HepG2 (cell line): ENCODE data around the gene NHSL1. TPM values are rescaled to one million over a fixed set of nuclear protein-coding genes. Genes with fewer than 3 reads are reported as not detected.

Experiments used
- BRCA1 ChIP-seq: sonication (generic); formaldehyde crosslinking; IDR thresholded peaks from 2 replicates; pipeline ENCODE4 v1.4.0; 2020; ENCODE audit warnings: missing genetic modification reagents
- CCDC6 ChIP-seq: sonication (generic); formaldehyde crosslinking; IDR thresholded peaks from 2 replicates; pipeline ENCODE4 v1.8.1; 2022; ENCODE audit warnings: mild to moderate bottlenecking, missing genetic modification reagents, moderate library complexity
- CEBPG ChIP-seq: IDR thresholded peaks from 2 replicates; pipeline ENCODE4 v1.6.1; 2016
- KAT8 ChIP-seq: IDR thresholded peaks from 2 replicates; pipeline ENCODE4 v1.6.1; 2016; ENCODE audit warnings: missing genetic modification reagents, missing compliant biosample characterization
- NFYC ChIP-seq: IDR thresholded peaks from 2 replicates; pipeline ENCODE4 v1.6.1; 2016; ENCODE audit warnings: missing genetic modification reagents, missing compliant biosample characterization
- POLR2G ChIP-seq: fragments of 200-400 bp; formaldehyde crosslinking; IDR thresholded peaks from 2 replicates; pipeline ENCODE4 v1.6.1; 2018; ENCODE audit warnings: mild to moderate bottlenecking, low read depth, low read length, moderate library complexity
- SAFB2 ChIP-seq: sonication (generic); formaldehyde crosslinking; IDR thresholded peaks from 2 replicates; pipeline ENCODE4 v1.5.1; 2020; ENCODE audit warnings: missing genetic modification reagents, low read depth, mild to moderate bottlenecking, borderline replicate concordance
- STAG1 ChIP-seq: sonication (generic); formaldehyde crosslinking; IDR thresholded peaks from 2 replicates; pipeline ENCODE4 v1.4.0; 2020; ENCODE audit warnings: missing genetic modification reagents
- YEATS2 ChIP-seq: sonication (generic); formaldehyde crosslinking; IDR thresholded peaks from 2 replicates; pipeline ENCODE4 v1.4.0; 2020; ENCODE audit warnings: missing genetic modification reagents, borderline replicate concordance
- ZFY ChIP-seq: sonication (generic); formaldehyde crosslinking; IDR thresholded peaks from 2 replicates; pipeline ENCODE4 v1.4.0; 2020; ENCODE audit warnings: missing genetic modification reagents
- ZNF10 ChIP-seq: sonication (generic); formaldehyde crosslinking; IDR thresholded peaks from 2 replicates; pipeline ENCODE4 v1.4.0; 2020; ENCODE audit warnings: mild to moderate bottlenecking, low read depth, missing genetic modification reagents, borderline replicate concordance
- ZNF260 ChIP-seq: sonication (generic); formaldehyde crosslinking; IDR thresholded peaks from 2 replicates; pipeline ENCODE4 v1.4.0; 2020; ENCODE audit warnings: missing genetic modification reagents, low read depth, mild to moderate bottlenecking, borderline replicate concordance
- ZNF441 ChIP-seq: sonication (generic); formaldehyde crosslinking; IDR thresholded peaks from 2 replicates; pipeline ENCODE4 v1.7.0; 2021; ENCODE audit warnings: missing genetic modification reagents, borderline replicate concordance
- ZNF563 ChIP-seq: sonication (generic); formaldehyde crosslinking; IDR thresholded peaks from 2 replicates; pipeline ENCODE4 v1.8.0; 2022; ENCODE audit warnings: mild to moderate bottlenecking, moderate library complexity, missing genetic modification reagents
- ZNF670 ChIP-seq: sonication (generic); formaldehyde crosslinking; IDR thresholded peaks from 2 replicates; pipeline ENCODE4 v1.8.0; 2022; ENCODE audit warnings: mild to moderate bottlenecking, missing genetic modification reagents, borderline replicate concordance
- polyA plus RNA-seq, 8 experiments: library from polyadenylated mRNA; depleted of rRNA in 3 of 8; stranded (reverse) in 7 of 8; unstranded in 1 of 8; fragments of >200 nt; fragmentation: Illumina TruSeq in 4 of 8; extraction: Trizol in 4 of 8; gene quantifications; 2 replicates each; pipeline versions ENCODE4 v1.2.1 to v1.2.3, GENCODE V29; 2011 to 2016; ENCODE audit warnings: low read depth in 4 of 8, missing spikeins in 1 of 8, mixed read lengths in 1 of 8; ENCODE audit not compliant: insufficient read depth in 1 of 8
- total RNA-seq, 5 experiments: library from RNA; depleted of rRNA; stranded (reverse); fragments of >200 nt; fragmentation: Illumina TruSeq; extraction: Trizol; gene quantifications; 2 replicates each; pipeline ENCODE4 v1.2.3, GENCODE V29; 2016; ENCODE audit warnings: low read depth in 1 of 5
- TF ChIP-seq, protein P1 (sequence below): sonication (generic); formaldehyde crosslinking; IDR thresholded peaks from 2 replicates; pipeline ENCODE4 v1.4.0; 2020; ENCODE audit warnings: missing genetic modification reagents
- TF ChIP-seq, protein P2 (sequence below): IDR thresholded peaks from 2 replicates; pipeline ENCODE4 v1.6.1; 2016; ENCODE audit warnings: mild to moderate bottlenecking
- TF ChIP-seq, protein P3 (sequence below): sonication (generic); formaldehyde crosslinking; IDR thresholded peaks from 2 replicates; pipeline ENCODE4 v1.8.0; 2022; ENCODE audit warnings: mild to moderate bottlenecking, missing genetic modification reagents
- TF ChIP-seq, protein P4 (sequence below): sonication (generic); formaldehyde crosslinking; IDR thresholded peaks from 2 replicates; pipeline ENCODE4 v1.4.0; 2020; ENCODE audit warnings: missing genetic modification reagents
- TF ChIP-seq, protein P5 (sequence below): sonication (generic); formaldehyde crosslinking; IDR thresholded peaks from 2 replicates; pipeline ENCODE4 v1.5.0; 2020; ENCODE audit warnings: mild to moderate bottlenecking, missing genetic modification reagents

NHSL1 gene
- total and polyA plus RNA-seq, 2 of the 13 experiments (the other 11 are each of a cell fraction or from before 2014, with no cell fraction given) = 24.9 to 53.6 TPM

DNA sequence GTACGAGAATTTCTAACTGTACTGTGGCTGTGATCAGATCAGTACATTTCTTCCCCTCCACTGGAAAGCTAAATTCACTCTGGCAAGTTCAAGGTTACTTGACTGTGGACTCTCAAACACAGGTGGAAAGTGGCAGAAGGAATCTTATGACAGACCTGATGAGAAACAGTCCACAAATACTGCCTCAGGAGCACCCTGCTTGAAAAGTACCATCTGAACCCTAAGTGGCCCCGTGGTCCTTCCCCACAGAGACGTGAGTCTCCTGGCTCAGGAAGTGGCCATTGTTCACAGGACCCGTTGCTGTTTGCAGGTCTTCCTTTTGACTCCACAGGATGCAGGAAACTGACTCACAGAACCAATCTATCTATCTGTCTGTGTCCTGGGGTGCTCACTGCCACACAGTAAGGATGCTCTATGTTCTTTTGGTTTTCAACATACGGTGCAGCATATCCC lies 47.5 kb upstream of the NHSL1 start (continued):
- TF ChIP-seq, protein P1, sequence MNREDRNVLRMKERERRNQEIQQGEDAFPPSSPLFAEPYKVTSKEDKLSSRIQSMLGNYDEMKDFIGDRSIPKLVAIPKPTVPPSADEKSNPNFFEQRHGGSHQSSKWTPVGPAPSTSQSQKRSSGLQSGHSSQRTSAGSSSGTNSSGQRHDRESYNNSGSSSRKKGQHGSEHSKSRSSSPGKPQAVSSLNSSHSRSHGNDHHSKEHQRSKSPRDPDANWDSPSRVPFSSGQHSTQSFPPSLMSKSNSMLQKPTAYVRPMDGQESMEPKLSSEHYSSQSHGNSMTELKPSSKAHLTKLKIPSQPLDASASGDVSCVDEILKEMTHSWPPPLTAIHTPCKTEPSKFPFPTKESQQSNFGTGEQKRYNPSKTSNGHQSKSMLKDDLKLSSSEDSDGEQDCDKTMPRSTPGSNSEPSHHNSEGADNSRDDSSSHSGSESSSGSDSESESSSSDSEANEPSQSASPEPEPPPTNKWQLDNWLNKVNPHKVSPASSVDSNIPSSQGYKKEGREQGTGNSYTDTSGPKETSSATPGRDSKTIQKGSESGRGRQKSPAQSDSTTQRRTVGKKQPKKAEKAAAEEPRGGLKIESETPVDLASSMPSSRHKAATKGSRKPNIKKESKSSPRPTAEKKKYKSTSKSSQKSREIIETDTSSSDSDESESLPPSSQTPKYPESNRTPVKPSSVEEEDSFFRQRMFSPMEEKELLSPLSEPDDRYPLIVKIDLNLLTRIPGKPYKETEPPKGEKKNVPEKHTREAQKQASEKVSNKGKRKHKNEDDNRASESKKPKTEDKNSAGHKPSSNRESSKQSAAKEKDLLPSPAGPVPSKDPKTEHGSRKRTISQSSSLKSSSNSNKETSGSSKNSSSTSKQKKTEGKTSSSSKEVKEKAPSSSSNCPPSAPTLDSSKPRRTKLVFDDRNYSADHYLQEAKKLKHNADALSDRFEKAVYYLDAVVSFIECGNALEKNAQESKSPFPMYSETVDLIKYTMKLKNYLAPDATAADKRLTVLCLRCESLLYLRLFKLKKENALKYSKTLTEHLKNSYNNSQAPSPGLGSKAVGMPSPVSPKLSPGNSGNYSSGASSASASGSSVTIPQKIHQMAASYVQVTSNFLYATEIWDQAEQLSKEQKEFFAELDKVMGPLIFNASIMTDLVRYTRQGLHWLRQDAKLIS (CRISPR knock-in tag) = no peak
- TF ChIP-seq ZFY (CRISPR knock-in tag) (no peak), ZNF563 (CRISPR knock-in tag) (no peak), YEATS2 (CRISPR knock-in tag) (no peak), CEBPG (CRISPR knock-in tag) (no peak), KAT8 (CRISPR knock-in tag) (no peak), ZNF670 (peak; percentile 79; the same call in 1 of the 2 replicates), POLR2G (no peak; the same call in 1 of the 2 replicates), ZNF441 (CRISPR knock-in tag) (no peak), ZNF260 (CRISPR knock-in tag) (no peak), ZNF10 (CRISPR knock-in tag) (no peak), CCDC6 (CRISPR knock-in tag) (no peak), NFYC (CRISPR knock-in tag) (no peak), STAG1 (CRISPR knock-in tag) (no peak), SAFB2 (CRISPR knock-in tag) (no peak), BRCA1 (CRISPR knock-in tag) (no peak)
- TF ChIP-seq, protein P2, sequence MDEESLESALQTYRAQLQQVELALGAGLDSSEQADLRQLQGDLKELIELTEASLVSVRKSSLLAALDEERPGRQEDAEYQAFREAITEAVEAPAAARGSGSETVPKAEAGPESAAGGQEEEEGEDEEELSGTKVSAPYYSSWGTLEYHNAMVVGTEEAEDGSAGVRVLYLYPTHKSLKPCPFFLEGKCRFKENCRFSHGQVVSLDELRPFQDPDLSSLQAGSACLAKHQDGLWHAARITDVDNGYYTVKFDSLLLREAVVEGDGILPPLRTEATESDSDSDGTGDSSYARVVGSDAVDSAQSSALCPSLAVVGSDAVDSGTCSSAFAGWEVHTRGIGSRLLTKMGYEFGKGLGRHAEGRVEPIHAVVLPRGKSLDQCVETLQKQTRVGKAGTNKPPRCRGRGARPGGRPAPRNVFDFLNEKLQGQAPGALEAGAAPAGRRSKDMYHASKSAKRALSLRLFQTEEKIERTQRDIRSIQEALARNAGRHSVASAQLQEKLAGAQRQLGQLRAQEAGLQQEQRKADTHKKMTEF (CRISPR knock-in tag) = 0 out of 2 replicates have a peak, but pooled peaks have one; percentile 15
- TF ChIP-seq, protein P3, sequence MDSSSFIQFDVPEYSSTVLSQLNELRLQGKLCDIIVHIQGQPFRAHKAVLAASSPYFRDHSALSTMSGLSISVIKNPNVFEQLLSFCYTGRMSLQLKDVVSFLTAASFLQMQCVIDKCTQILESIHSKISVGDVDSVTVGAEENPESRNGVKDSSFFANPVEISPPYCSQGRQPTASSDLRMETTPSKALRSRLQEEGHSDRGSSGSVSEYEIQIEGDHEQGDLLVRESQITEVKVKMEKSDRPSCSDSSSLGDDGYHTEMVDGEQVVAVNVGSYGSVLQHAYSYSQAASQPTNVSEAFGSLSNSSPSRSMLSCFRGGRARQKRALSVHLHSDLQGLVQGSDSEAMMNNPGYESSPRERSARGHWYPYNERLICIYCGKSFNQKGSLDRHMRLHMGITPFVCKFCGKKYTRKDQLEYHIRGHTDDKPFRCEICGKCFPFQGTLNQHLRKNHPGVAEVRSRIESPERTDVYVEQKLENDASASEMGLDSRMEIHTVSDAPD (CRISPR knock-in tag) = 0 out of 2 replicates have a peak, but pooled peaks have one; percentile 35
- TF ChIP-seq, protein P4, sequence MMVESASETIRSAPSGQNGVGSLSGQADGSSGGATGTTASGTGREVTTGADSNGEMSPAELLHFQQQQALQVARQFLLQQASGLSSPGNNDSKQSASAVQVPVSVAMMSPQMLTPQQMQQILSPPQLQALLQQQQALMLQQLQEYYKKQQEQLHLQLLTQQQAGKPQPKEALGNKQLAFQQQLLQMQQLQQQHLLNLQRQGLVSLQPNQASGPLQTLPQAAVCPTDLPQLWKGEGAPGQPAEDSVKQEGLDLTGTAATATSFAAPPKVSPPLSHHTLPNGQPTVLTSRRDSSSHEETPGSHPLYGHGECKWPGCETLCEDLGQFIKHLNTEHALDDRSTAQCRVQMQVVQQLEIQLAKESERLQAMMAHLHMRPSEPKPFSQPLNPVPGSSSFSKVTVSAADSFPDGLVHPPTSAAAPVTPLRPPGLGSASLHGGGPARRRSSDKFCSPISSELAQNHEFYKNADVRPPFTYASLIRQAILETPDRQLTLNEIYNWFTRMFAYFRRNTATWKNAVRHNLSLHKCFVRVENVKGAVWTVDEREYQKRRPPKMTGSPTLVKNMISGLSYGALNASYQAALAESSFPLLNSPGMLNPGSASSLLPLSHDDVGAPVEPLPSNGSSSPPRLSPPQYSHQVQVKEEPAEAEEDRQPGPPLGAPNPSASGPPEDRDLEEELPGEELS = no peak
- TF ChIP-seq, protein P5, sequence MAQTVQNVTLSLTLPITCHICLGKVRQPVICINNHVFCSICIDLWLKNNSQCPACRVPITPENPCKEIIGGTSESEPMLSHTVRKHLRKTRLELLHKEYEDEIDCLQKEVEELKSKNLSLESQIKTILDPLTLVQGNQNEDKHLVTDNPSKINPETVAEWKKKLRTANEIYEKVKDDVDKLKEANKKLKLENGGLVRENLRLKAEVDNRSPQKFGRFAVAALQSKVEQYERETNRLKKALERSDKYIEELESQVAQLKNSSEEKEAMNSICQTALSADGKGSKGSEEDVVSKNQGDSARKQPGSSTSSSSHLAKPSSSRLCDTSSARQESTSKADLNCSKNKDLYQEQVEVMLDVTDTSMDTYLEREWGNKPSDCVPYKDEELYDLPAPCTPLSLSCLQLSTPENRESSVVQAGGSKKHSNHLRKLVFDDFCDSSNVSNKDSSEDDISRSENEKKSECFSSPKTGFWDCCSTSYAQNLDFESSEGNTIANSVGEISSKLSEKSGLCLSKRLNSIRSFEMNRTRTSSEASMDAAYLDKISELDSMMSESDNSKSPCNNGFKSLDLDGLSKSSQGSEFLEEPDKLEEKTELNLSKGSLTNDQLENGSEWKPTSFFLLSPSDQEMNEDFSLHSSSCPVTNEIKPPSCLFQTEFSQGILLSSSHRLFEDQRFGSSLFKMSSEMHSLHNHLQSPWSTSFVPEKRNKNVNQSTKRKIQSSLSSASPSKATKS = no peak
